Urinary bladder (tissue), 4 donors: Measurements from ENCODE around the gene ARF6. TPM values are rescaled to one million over a fixed set of nuclear protein-coding genes. Genes with fewer than 3 reads are reported as not detected.
A peak's percentile ranks its signal among the peaks of the same experiment; 100 is the strongest.
"Not testable (repeated sequence)": the region's sequence is repeated elsewhere in the genome, so short reads cannot be mapped to it uniquely, and the experiment has no call there.

Experiments
- DNase-seq: peaks from one replicate; pipeline ENCODE4 v3.0.0-alpha.2; 2015; ENCODE audit errors: extremely low spot score
- H3K27ac ChIP-seq: one replicate; pipeline ENCODE4 v1.5.1; 2013; ENCODE audit warnings: low read depth, mild to moderate bottlenecking, moderate library complexity
- H3K36me3 ChIP-seq: one replicate; pipeline ENCODE4 v1.6.1; 2013; ENCODE audit warnings: mild to moderate bottlenecking, moderate library complexity; ENCODE audit not compliant: insufficient read depth
- H3K4me1 ChIP-seq: one replicate; pipeline ENCODE4 v1.6.1; 2013; ENCODE audit warnings: mild to moderate bottlenecking, moderate library complexity; ENCODE audit not compliant: insufficient read depth
- H3K4me3 ChIP-seq: one replicate; pipeline ENCODE4 v1.5.1; 2013; ENCODE audit warnings: low read depth, low read length
- WGBS: extraction: QIAGEN DNeasy Blood & Tissue Kit; methylation state at CpG from one replicate; pipeline ENCODE4 v1.1.7; 2013; 5-methylcytosine and 5-hydroxymethylcytosine counted together
- polyA plus RNA-seq: library from polyadenylated mRNA; stranded (reverse); fragments of 200-250 nt; gene quantifications from one replicate; pipeline ENCODE4 v1.2.3, GENCODE V29; 2013
- total RNA-seq: library from RNA; depleted of rRNA; stranded (reverse); fragments of >200 nt; gene quantifications from one replicate; pipeline ENCODE4 v1.2.3, GENCODE V29; 2014
- donor health status: healthy with polysubstance abuse.
- donor health status: healthy.

The ARF6 gene
- total and polyA plus RNA-seq, 2 donors: 36.9 to 49.1 TPM

GRCh38 chr14:49886523-49886922, 6.4 kb upstream of the ARF6 start:
- no peak for DNase-seq
- Histone ChIP-seq H3K36me3 (no peaks in the 10 kb centered on the region), H3K4me1 (no peaks in the 10 kb centered on the region), H3K4me3 (no peak overlapping the region), H3K27ac (no peak overlapping the region)
- 94% methylated on average over 12 of the region's 12 CpGs for WGBS

DNA sequence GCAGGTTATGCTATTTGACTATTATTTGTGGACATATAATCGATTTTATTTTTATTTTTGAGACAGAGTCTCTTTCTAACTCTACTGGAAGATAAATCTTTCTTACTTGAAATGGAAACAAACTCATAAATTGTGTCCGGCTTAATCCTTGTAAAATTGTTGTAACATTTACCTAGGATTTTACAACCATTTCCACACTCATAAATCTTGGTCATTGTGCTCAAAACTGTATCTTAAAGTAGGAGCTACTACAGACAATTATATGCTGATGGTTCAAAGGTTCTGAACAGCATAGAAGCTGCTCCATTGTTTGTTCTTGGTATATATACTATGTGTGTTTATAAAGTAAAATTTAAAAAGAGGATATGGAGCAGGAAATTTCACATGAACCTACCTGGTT, 4.6 kb upstream of the ARF6 start:
- no peaks in the 10 kb centered on the region for H3K4me1 ChIP-seq
- DNase-seq: no peak
- H3K27ac ChIP-seq: no peak overlapping the region
- no peaks in the 10 kb centered on the region for H3K36me3 ChIP-seq
- 49% methylated on average over 2 of the region's 2 CpGs for WGBS
- H3K4me3 ChIP-seq: no peak overlapping the region

GRCh38 chr14:49892301-49892635, 614 bp upstream of the ARF6 start:
- Histone ChIP-seq H3K27ac (peak overlapping the region; percentile 98), H3K4me3 (peak overlapping the region; percentile 83), H3K4me1 (no peaks in the 10 kb centered on the region), H3K36me3 (no peaks in the 10 kb centered on the region)
- peak; percentile 67 for DNase-seq
- WGBS: 2% methylated on average over 12 of the region's 12 CpGs

DNA sequence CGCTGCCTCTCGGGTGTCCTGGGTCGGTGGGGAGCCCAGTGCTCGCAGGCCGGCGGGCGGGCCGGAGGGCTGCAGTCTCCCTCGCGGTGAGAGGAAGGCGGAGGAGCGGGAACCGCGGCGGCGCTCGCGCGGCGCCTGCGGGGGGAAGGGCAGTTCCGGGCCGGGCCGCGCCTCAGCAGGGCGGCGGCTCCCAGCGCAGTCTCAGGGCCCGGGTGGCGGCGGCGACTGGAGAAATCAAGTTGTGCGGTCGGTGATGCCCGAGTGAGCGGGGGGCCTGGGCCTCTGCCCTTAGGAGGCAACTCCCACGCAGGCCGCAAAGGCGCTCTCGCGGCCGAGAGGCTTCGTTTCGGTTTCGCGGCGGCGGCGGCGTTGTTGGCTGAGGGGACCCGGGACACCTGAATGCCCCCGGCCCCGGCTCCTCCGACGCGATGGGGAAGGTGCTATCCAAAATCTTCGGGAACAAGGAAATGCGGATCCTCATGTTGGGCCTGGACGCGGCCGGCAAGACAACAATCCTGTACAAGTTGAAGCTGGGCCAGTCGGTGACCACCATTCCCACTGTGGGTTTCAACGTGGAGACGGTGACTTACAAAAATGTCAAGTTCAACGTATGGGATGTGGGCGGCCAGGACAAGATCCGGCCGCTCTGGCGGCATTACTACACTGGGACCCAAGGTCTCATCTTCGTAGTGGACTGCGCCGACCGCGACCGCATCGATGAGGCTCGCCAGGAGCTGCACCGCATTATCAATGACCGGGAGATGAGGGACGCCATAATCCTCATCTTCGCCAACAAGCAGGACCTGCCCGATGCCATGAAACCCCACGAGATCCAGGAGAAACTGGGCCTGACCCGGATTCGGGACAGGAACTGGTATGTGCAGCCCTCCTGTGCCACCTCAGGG, 679 bp downstream of the ARF6 start:
- under 1% methylated on average over 85 of the region's 85 CpGs for WGBS
- Histone ChIP-seq H3K36me3 (no peaks in the 10 kb centered on the region), H3K4me3 (peak overlapping the region; percentile 83), H3K27ac (peak overlapping the region; percentile 99), H3K4me1 (no peaks in the 10 kb centered on the region)
- no peak for DNase-seq

GRCh38 chr14:49894214-49895107, 1.6 kb downstream of the ARF6 start:
- H3K4me1 ChIP-seq, H3K36me3 ChIP-seq, DNase-seq: not testable (repeated sequence)
- Histone ChIP-seq H3K4me3 (peak overlapping the region; percentile 83), H3K27ac (peak overlapping the region; percentile 99)
- WGBS: 7% methylated on average over 8 of the region's 8 CpGs

DNA sequence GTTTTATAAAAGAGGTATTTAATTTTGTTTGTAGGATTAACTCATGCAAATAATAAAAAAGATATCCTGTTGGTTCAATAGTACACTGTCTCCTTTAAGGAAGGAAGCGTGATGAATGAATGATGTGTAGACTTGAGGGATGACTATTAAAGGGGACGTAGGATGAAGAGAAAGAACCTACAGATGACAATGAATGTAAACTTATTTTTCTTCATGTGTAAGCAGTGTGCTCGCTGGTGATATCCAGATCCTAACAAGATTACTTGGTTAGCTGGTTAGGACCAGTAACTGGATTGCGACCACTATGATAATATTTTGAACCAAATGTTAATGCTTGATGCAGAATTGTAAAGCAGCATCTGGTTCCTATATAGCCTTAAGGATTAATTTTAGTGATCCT, 2.6 kb downstream of the ARF6 start:
- 35% methylated on average over 4 of the region's 4 CpGs for WGBS
- no peak overlapping the region for H3K27ac ChIP-seq

GRCh38 chr14:49896272-49896671, 3.4 kb downstream of the ARF6 start:
- H3K4me1 ChIP-seq, DNase-seq, H3K36me3 ChIP-seq, H3K27ac ChIP-seq, H3K4me3 ChIP-seq: not testable (repeated sequence)

More for the DNA sequence above, 2.6 kb downstream of the ARF6 start:
- DNase-seq: no peak
- H3K4me3 ChIP-seq: no peak overlapping the region
- no peaks in the 10 kb centered on the region for H3K4me1 ChIP-seq
- no peaks in the 10 kb centered on the region for H3K36me3 ChIP-seq

DNA sequence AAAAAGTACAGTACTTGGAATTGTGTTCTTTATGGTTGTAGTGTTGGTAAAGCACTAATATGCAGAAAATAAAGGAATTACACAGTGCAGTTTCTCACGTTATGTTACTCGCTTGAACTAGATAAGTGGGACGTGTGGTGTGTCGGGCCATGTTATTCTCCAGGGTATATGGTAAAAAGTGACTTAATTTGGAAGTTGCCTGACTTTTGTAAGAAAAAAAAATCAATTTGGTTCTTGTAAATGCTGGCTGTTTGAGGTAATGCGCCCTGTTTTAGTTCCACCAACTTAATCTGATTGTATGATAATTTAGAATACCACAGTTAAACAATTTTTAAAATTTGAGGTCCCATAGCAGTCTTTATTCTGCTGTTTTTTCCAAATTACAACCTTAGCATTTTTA, 4.1 kb downstream of the ARF6 start:
- no peaks in the 10 kb centered on the region for H3K36me3 ChIP-seq
- H3K4me1 ChIP-seq: no peaks in the 10 kb centered on the region
- H3K27ac ChIP-seq: peak overlapping the region; percentile 10
- 55% methylated on average over 5 of the region's 5 CpGs for WGBS
- no peak overlapping the region for H3K4me3 ChIP-seq
- DNase-seq: no peak

DNA sequence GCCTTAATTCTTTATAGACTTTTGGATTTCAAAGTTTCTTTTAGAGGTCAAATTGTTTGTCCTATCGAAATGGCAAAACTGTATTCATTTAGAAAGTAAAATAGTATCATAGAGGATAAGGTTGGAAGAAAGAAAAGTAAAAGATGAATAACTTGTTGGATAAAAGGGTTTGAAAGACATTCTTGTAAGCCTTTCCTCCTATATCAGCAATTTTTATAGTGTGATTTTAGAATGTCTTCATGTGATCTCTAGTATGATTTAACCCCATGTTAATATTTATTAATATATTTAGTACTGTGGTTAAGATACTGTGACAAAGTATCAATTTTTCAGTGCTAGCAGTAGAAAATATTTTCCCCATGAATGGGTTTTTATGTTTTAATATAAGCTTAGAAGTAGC, 4.5 kb downstream of the ARF6 start:
- Histone ChIP-seq H3K4me3 (no peak overlapping the region), H3K36me3 (no peaks in the 10 kb centered on the region), H3K4me1 (no peaks in the 10 kb centered on the region), H3K27ac (no peak overlapping the region)
- WGBS: 62% methylated on average over 1 of the region's 1 CpG
- DNase-seq: no peak

DNA sequence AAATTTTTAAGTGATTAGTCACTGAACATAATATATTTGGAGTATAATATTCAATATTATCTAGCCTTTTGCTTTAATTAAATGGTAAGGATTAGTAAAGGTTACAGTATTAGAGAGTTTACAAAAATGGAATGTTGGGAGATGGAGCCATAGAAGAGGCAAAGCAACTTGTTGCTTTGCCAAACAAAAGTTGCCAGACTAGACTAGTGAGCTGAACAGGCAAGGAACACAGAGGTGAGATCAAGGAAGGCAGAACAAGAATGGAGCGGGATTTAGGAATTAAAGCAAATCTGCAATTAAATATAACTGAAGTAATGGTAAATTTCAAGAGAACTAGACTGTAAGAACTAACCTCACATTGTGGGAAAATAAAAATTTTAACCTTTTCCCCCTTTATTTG, 5.1 kb downstream of the ARF6 start:
- DNase-seq: no peak
- no peaks in the 10 kb centered on the region for H3K36me3 ChIP-seq
- 88% methylated on average over 1 of the region's 1 CpG for WGBS
- H3K27ac ChIP-seq: no peak overlapping the region
- no peak overlapping the region for H3K4me3 ChIP-seq
- no peaks in the 10 kb centered on the region for H3K4me1 ChIP-seq

- no peak for DNase-seq
- H3K4me1 ChIP-seq: no peaks in the 10 kb centered on the region
- 66% methylated on average over 2 of the region's 2 CpGs for WGBS
- no peak overlapping the region for H3K4me3 ChIP-seq
- H3K27ac ChIP-seq: peak overlapping the region; percentile 2
- H3K36me3 ChIP-seq: no peaks in the 10 kb centered on the region
Observed at GRCh38 chr14:49898485-49898884, 5.6 kb downstream of the ARF6 start.

DNA sequence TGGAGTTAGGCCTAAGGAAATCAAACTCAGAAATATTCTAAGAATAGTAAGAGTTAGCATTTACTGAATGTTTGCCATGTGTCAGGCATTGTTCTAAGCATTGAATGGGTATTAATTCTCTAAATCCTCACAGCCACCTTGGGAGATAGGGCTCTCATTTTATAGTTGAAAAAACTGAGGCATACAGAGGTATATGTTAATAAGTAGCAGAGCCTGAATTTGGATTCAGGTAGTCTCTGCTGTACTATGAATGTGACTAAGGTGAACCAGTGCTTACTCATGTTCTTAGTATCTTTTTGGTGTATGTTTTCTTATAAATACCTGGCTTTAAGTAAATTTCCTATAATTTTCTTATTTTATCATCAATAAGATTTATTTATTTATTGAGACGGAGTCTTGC, 8.1 kb downstream of the ARF6 start:
- Histone ChIP-seq H3K4me3 (no peak overlapping the region), H3K36me3 (no peaks in the 10 kb centered on the region), H3K4me1 (no peaks in the 10 kb centered on the region), H3K27ac (no peak overlapping the region)
- DNase-seq: no peak
- WGBS: 98% methylated on average over 1 of the region's 1 CpG

- not testable (repeated sequence) for H3K36me3 ChIP-seq, H3K4me1 ChIP-seq, H3K4me3 ChIP-seq, H3K27ac ChIP-seq, DNase-seq
- 84% methylated on average over 24 of the region's 24 CpGs for WGBS
Observed at GRCh38 chr14:49902679-49903246, 9.9 kb downstream of the ARF6 start.

GRCh38 chr14:49904270-49904669, 11.4 kb downstream of the ARF6 start:
- no peak overlapping the region for H3K27ac ChIP-seq

More at GRCh38 chr14:49904270-49904669, 11.4 kb downstream of the ARF6 start:
- H3K4me1 ChIP-seq: no peaks in the 10 kb centered on the region
- H3K36me3 ChIP-seq: no peaks in the 10 kb centered on the region
- DNase-seq: no peak
- no peak overlapping the region for H3K4me3 ChIP-seq
